IMR-90 (cell line): Measurements from ENCODE around the gene RUNDC3A. TPM values are rescaled to one million over a fixed set of nuclear protein-coding genes. Genes with fewer than 3 reads are reported as not detected.

ENCODE experiments used
- ATAC-seq: fragments of 200-7000 bp; cut with Tn5 transposase; 2 replicates; pipeline ENCODE4 v1.9.1; 2020; ENCODE audit warnings: low read depth, mild to moderate bottlenecking, moderate library complexity
- BruUV-seq: library from RNA; stranded (reverse); fragments of 400-500 nt; replicated peaks from 2 replicates; lab custom pipeline; 2021; lab: Mats Ljungman, UMichigan
- CTCF ChIA-PET: fragments of 300-600 bp; formaldehyde crosslinking; extraction: SDS; loops from one replicate; lab custom pipeline; 2021; ENCODE audit warnings: antibody characterized with exemption; lab: Yijun Ruan, JAX
- POLR2A ChIA-PET: fragments of 300-600 bp; sonication (Branson Sonifier 250); formaldehyde crosslinking; loops from one replicate; lab custom pipeline; 2022; ENCODE audit warnings: antibody characterized with exemption; ENCODE audit not compliant: unreplicated experiment; lab: Charles Lee
- DNase-seq: peaks from one replicate; pipeline ENCODE4 v3.0.0; 2013
- H2AFZ ChIP-seq: replicated peaks from 2 replicates; pipeline ENCODE3; 2013; ENCODE audit warnings: low read length, mild to moderate bottlenecking; ENCODE audit not compliant: poor library complexity
- H2AK5ac ChIP-seq: 2 replicates; pipeline ENCODE4 v1.6.1; 2013; ENCODE audit warnings: low read depth, low read length, inconsistent platforms
- H2AK9ac ChIP-seq: replicated peaks from 2 replicates; pipeline ENCODE3; 2013; ENCODE audit warnings: mild to moderate bottlenecking, low read depth, low read length, moderate library complexity; ENCODE audit not compliant: poor library complexity
- H2BK120ac ChIP-seq: 2 replicates; pipeline ENCODE4 v1.6.1; 2013; ENCODE audit warnings: low read depth, low read length, inconsistent platforms
- H2BK15ac ChIP-seq: 3 replicates; pipeline ENCODE4 v1.6.1; 2013; ENCODE audit warnings: low read depth, low read length, inconsistent platforms
- H2BK20ac ChIP-seq: 2 replicates; pipeline ENCODE4 v1.6.1; 2013; ENCODE audit warnings: low read depth, mild to moderate bottlenecking, inconsistent platforms, low read length, moderate library complexity
- H2BK5ac ChIP-seq: 2 replicates; pipeline ENCODE4 v1.6.1; 2013; ENCODE audit warnings: mild to moderate bottlenecking, low read depth, low read length, inconsistent platforms; ENCODE audit not compliant: poor library complexity, severe bottlenecking
- H3K14ac ChIP-seq: replicated peaks from 2 replicates; pipeline ENCODE4 v1.6.1; 2013; ENCODE audit warnings: low read depth, low read length, inconsistent platforms
- H3K18ac ChIP-seq: 2 replicates; pipeline ENCODE4 v1.6.1; 2013; ENCODE audit warnings: low read depth, low read length, control low read depth
- H3K23ac ChIP-seq: 2 replicates; pipeline ENCODE4 v1.6.1; 2013; ENCODE audit warnings: low read depth, low read length, inconsistent platforms
- H3K27ac ChIP-seq: 2 replicates; pipeline ENCODE4 v1.5.1; 2013; ENCODE audit warnings: mild to moderate bottlenecking, control low read depth, low read length; ENCODE audit not compliant: insufficient read depth
- H3K27me3 ChIP-seq: 2 replicates; pipeline ENCODE4 v1.6.1; 2013; ENCODE audit warnings: low read length; ENCODE audit not compliant: control insufficient read depth, insufficient read depth
- H3K36me3 ChIP-seq: 2 replicates; pipeline ENCODE4 v1.6.1; 2013; ENCODE audit warnings: low read length, mixed read lengths; ENCODE audit not compliant: control insufficient read depth, insufficient read depth
- H3K4ac ChIP-seq: 2 replicates; pipeline ENCODE4 v1.6.1; 2013; ENCODE audit warnings: low read depth, low read length, inconsistent platforms
- H3K4me1 ChIP-seq: 2 replicates; pipeline ENCODE4 v1.6.1; 2013; ENCODE audit warnings: low read length, mixed read lengths; ENCODE audit not compliant: control insufficient read depth, insufficient read depth
- H3K4me2 ChIP-seq: 2 replicates; pipeline ENCODE4 v1.6.1; 2013; ENCODE audit warnings: low read depth, mild to moderate bottlenecking, control low read depth, low read length, moderate library complexity
- H3K4me3 ChIP-seq: 2 replicates; pipeline ENCODE4 v1.5.1; 2013; ENCODE audit warnings: low read depth, mild to moderate bottlenecking, control low read depth, low read length, moderate library complexity; ENCODE audit not compliant: insufficient read depth
- H3K56ac ChIP-seq: 2 replicates; pipeline ENCODE4 v1.6.1; 2013; ENCODE audit warnings: low read length, inconsistent platforms; ENCODE audit not compliant: insufficient read depth; ENCODE audit errors: extremely low read depth
- H3K79me1 ChIP-seq, 2 experiments: 2 replicates each; pipeline ENCODE4 v1.6.1; 2013; ENCODE audit warnings: low read length in 2 of 2, inconsistent platforms in 1 of 2, low read depth in 1 of 2
- H3K9ac ChIP-seq: 2 replicates; pipeline ENCODE4 v1.6.1; 2013; ENCODE audit warnings: low read depth, low read length, control low read depth
- H3K9me1 ChIP-seq: 2 replicates; pipeline ENCODE4 v1.6.1; 2013; ENCODE audit warnings: low read length, inconsistent platforms; ENCODE audit not compliant: insufficient read depth
- H3K9me3 ChIP-seq: 2 replicates; pipeline ENCODE4 v1.6.1; 2013; ENCODE audit warnings: low read length; ENCODE audit not compliant: control insufficient read depth, insufficient read depth
- H4K20me1 ChIP-seq: 2 replicates; pipeline ENCODE4 v1.6.1; 2013; ENCODE audit warnings: low read length, inconsistent platforms; ENCODE audit not compliant: insufficient read depth
- H4K5ac ChIP-seq: 2 replicates; pipeline ENCODE4 v1.6.1; 2013; ENCODE audit warnings: mild to moderate bottlenecking, low read depth, low read length, control low read depth
- H4K8ac ChIP-seq, 2 experiments: 2 replicates each; pipeline ENCODE4 v1.6.1; 2013; ENCODE audit warnings: low read depth in 2 of 2, low read length in 2 of 2, control low read depth in 1 of 2, inconsistent platforms in 1 of 2
- H4K91ac ChIP-seq: 2 replicates; pipeline ENCODE4 v1.6.1; 2013; ENCODE audit warnings: low read depth, low read length, inconsistent platforms; ENCODE audit not compliant: insufficient read depth
- NFE2L2 ChIP-seq: fragments of 150-350 bp; IDR thresholded peaks from 2 replicates; pipeline ENCODE4 v1.6.1; 2016; ENCODE audit warnings: low read depth, mild to moderate bottlenecking, low read length
- WGBS, 2 experiments: methylation state at CpG; one replicate each; pipeline versions ENCODE4 v1.1.5 to v1.1.7; 2013; ENCODE audit warnings: missing lambda C conversion rate in 2 of 2; ENCODE audit not compliant: insufficient read length in 1 of 2; ENCODE audit errors: extremely low coverage in 2 of 2; 5-methylcytosine and 5-hydroxymethylcytosine counted together
- dilution Hi-C: fragments of 300-500 bp; cut with HindIII; formaldehyde crosslinking; loops from one replicate; pipeline ENCODE4 v1.14.3; 2018; ENCODE audit warnings: low sequenced_read_pairs; ENCODE audit not compliant: unreplicated experiment
- in situ Hi-C: fragments of 300-500 bp; cut with MboI; formaldehyde crosslinking; loops from 3 replicates; pipeline ENCODE4 v1.14.3; 2019; ENCODE audit warnings: low sequenced_read_pairs, inconsistent platforms, mixed read lengths
- intact Hi-C: fragments of 100-400 bp; cut with micrococcal nuclease; formaldehyde crosslinking; loops from 2 replicates; pipeline ENCODE4 v1.10.0; 2022
- polyA plus RNA-seq, 3 experiments: library from polyadenylated mRNA; depleted of rRNA; stranded (reverse); fragments of >200 nt; gene quantifications; 2 replicates each; pipeline ENCODE4 v1.2.3, GENCODE V29; 2012; ENCODE audit warnings: low replicate concordance in 1 of 3
- total RNA-seq: library from RNA; depleted of rRNA; stranded (reverse); fragments of >200 nt; gene quantifications from 2 replicates; pipeline ENCODE4 v1.2.3, GENCODE V29; 2012

The RUNDC3A gene
- total and polyA plus RNA-seq, 2 of the 4 experiments (the other 2 are of a cell fraction): under 0.01 to 0.34 TPM

GRCh38 chr17:44359006-44359405, 50.6 kb downstream of the RUNDC3A start:
- DNase-seq (no peak), ATAC-seq (no peak)
- Histone ChIP-seq H3K9me1 (peaks cover 8% of the 10 kb centered on the region; the same call in 1 of the 2 replicates), H3K56ac (no peak overlapping the region), H3K4ac (no peak overlapping the region), H3K9ac (no peak overlapping the region), H3K23ac (no peak overlapping the region), H2BK120ac (no peak overlapping the region), H3K79me1 (peaks cover 4 to 28% of the 10 kb centered on the region in 2 experiments; a peak in 2 of 4 replicates), H3K4me2 (no peak overlapping the region), H3K18ac (no peak overlapping the region), H3K9me3 (no peaks in the 10 kb centered on the region), H3K36me3 (peaks cover 14% of the 10 kb centered on the region; the same call in 1 of the 2 replicates), H2BK5ac (no peak overlapping the region), H2BK20ac (no peak overlapping the region), H4K8ac (no peak overlapping the region), H2AK5ac (no peak overlapping the region), H3K27ac (no peak overlapping the region), H4K5ac (no peak overlapping the region), H3K4me1 (peaks cover 15% of the 10 kb centered on the region), H3K4me3 (no peak overlapping the region), H3K14ac (no peak overlapping the region), H2AFZ (no peak overlapping the region), H4K20me1 (peaks cover 11% of the 10 kb centered on the region), H2BK15ac (no peak overlapping the region), H4K91ac (no peak overlapping the region), H3K27me3 (no peaks in the 10 kb centered on the region), H2AK9ac (no peak overlapping the region)
- WGBS, 2 experiments: 83% methylated on average over 4 of the region's 6 CpGs; no CpG with 5 or more reads in 1 of the 2 experiments
- TF ChIP-seq NFE2L2: no peak
- CTCF ChIA-PET: interaction anchor here (0.8 kb wide), 1 partner anchor 138 kb away, joined by 3 read pairs; no protein-coding TSS in a partner anchor
- dilution Hi-C loops (no loop called here), in situ Hi-C loops (no loop called here), intact Hi-C loops (no loop called here)
- POLR2A ChIA-PET: no interaction called here
- no TSS peak for BruUV-seq
